GM12878 (cell line): ENCODE data around the gene KLHL25. TPM values are rescaled to one million over a fixed set of nuclear protein-coding genes. Genes with fewer than 3 reads are reported as not detected.

Source experiments
- ATAC-seq: fragments of 200-7000 bp; cut with Tn5 transposase; 3 replicates; pipeline ENCODE4 v1.9.1; 2020; ENCODE audit warnings: mild to moderate bottlenecking, moderate library complexity
- BruUV-seq: library from RNA; stranded (reverse); fragments of 400-500 nt; replicated peaks from 2 replicates; lab custom pipeline; 2021; lab: Mats Ljungman, UMichigan
- CTCF ChIA-PET: fragments of 300-600 bp; sonication (Branson Sonifier 250); formaldehyde crosslinking; extraction: SDS; loops from one replicate; lab custom pipeline; 2021; ENCODE audit warnings: inconsistent platforms; lab: Yijun Ruan, JAX
- POLR2A ChIA-PET: fragments of 350-600 bp; formaldehyde crosslinking; extraction: SDS; loops from one replicate; lab custom pipeline; 2021; ENCODE audit warnings: inconsistent platforms; lab: Charles Lee
- RAD21 ChIA-PET: fragments of 300-600 bp; sonication (Branson Sonifier 250); formaldehyde crosslinking; loops from one replicate; lab custom pipeline; 2023; ENCODE audit warnings: antibody characterized with exemption; ENCODE audit not compliant: unreplicated experiment; lab: Charles Lee
- SMC1A ChIA-PET: fragments of 300-600 bp; sonication (Branson Sonifier 250); formaldehyde crosslinking; loops from one replicate; lab custom pipeline; 2023; ENCODE audit not compliant: unreplicated experiment, uncharacterized antibody; lab: Charles Lee
- DNase-seq: peaks from one replicate; pipeline ENCODE4 v3.0.0-alpha.2; 2011; ENCODE audit warnings: low read depth, low spot score
- FAIRE-seq: peaks from 3 replicates; lab custom pipeline; 2011; peaks lifted over from hg19 to GRCh38; lab: Jason Lieb, UNC
- H2AFZ ChIP-seq: 2 replicates; pipeline ENCODE4 v1.6.0; 2011; ENCODE audit warnings: low read depth, low read length, control low read depth; ENCODE audit not compliant: control insufficient read depth
- H3K27ac ChIP-seq: 2 replicates; pipeline ENCODE4 v1.5.1; 2011; ENCODE audit warnings: control low read depth; ENCODE audit not compliant: control insufficient read depth, insufficient read depth
- H3K27me3 ChIP-seq, 2 experiments: replicated peaks in 1 of 2; 2 replicates each; pipeline versions ENCODE4 v1.6.0 to v1.6.1; 2011; ENCODE audit warnings: low read length in 1 of 2; ENCODE audit not compliant: control insufficient read depth in 2 of 2, insufficient read depth in 2 of 2
- H3K36me3 ChIP-seq, 2 experiments: 2 replicates each; pipeline ENCODE4 v1.5.1; 2011; ENCODE audit warnings: low read length in 1 of 2; ENCODE audit not compliant: control insufficient read depth in 2 of 2, insufficient read depth in 2 of 2
- H3K4me1 ChIP-seq: 2 replicates; pipeline ENCODE4 v1.6.1; 2011; ENCODE audit warnings: mild to moderate bottlenecking, low read length, moderate library complexity, mixed read lengths; ENCODE audit not compliant: control insufficient read depth, insufficient read depth
- H3K4me2 ChIP-seq: 2 replicates; pipeline ENCODE4 v1.6.0; 2011; ENCODE audit warnings: control low read depth; ENCODE audit not compliant: control insufficient read depth, insufficient read depth
- H3K4me3 ChIP-seq: fragments of 200-600 bp; sonication (generic); 2 replicates; pipeline ENCODE4 v1.5.1; 2016
- H3K79me2 ChIP-seq: 2 replicates; pipeline ENCODE4 v1.6.0; 2011; ENCODE audit warnings: low read length; ENCODE audit not compliant: control insufficient read depth, insufficient read depth
- H3K9ac ChIP-seq: 2 replicates; pipeline ENCODE4 v1.8.0; 2011; ENCODE audit warnings: low read length, control low read depth, mixed read lengths; ENCODE audit not compliant: control insufficient read depth, insufficient read depth
- H3K9me3 ChIP-seq: replicated peaks from 3 replicates; pipeline ENCODE4 v1.5.1; 2011; ENCODE audit warnings: mild to moderate bottlenecking, low read length; ENCODE audit not compliant: control insufficient read depth, insufficient read depth
- H4K20me1 ChIP-seq: 2 replicates; pipeline ENCODE4 v1.6.0; 2011; ENCODE audit not compliant: control insufficient read depth, insufficient read depth
- CHD4 ChIP-seq: fragments of 200-600 bp; sonication (generic); IDR thresholded peaks from 2 replicates; pipeline ENCODE4 v1.6.1; 2016; ENCODE audit warnings: mild to moderate bottlenecking
- ELK1 ChIP-seq: IDR thresholded peaks from 2 replicates; pipeline ENCODE4 v1.6.1; 2012; ENCODE audit warnings: low read depth, low read length, improper control_type of control experiment
- EZH2 ChIP-seq: IDR thresholded peaks from 2 replicates; pipeline ENCODE4 v1.6.1; 2012; ENCODE audit warnings: low read depth, mild to moderate bottlenecking, control low read depth, inconsistent platforms, low read length, borderline replicate concordance; ENCODE audit not compliant: control insufficient read depth
- FOXK2 ChIP-seq: fragments of 450-650 bp; IDR thresholded peaks from 2 replicates; pipeline ENCODE4 v1.6.1; 2017; ENCODE audit warnings: mild to moderate bottlenecking, moderate library complexity
- HDGF ChIP-seq: fragments of 450-650 bp; IDR thresholded peaks from 2 replicates; pipeline ENCODE4 v1.6.1; 2016; ENCODE audit warnings: antibody characterized with exemption
- IRF3 ChIP-seq: fragments of 450-650 bp; IDR thresholded peaks from 2 replicates; pipeline ENCODE4 v1.6.1; 2014; ENCODE audit warnings: mild to moderate bottlenecking
- JUND ChIP-seq: IDR thresholded peaks from 2 replicates; pipeline ENCODE4 v1.6.1; 2012; ENCODE audit warnings: low read depth, mild to moderate bottlenecking, low read length, improper control_type of control experiment, moderate library complexity
- KDM1A ChIP-seq: fragments of 200-600 bp; sonication (generic); IDR thresholded peaks from 2 replicates; pipeline ENCODE4 v1.6.1; 2016; ENCODE audit warnings: borderline replicate concordance
- MEF2A ChIP-seq: IDR thresholded peaks from 2 replicates; pipeline ENCODE4 v1.6.1; 2011; ENCODE audit warnings: low read depth, mild to moderate bottlenecking, low read length, moderate library complexity; ENCODE audit not compliant: insufficient read depth
- MTA2 ChIP-seq: fragments of 450-650 bp; IDR thresholded peaks from 2 replicates; pipeline ENCODE4 v1.6.1; 2016; ENCODE audit warnings: low read depth, mild to moderate bottlenecking, moderate library complexity
- NR2C1 ChIP-seq: fragments of 450-650 bp; IDR thresholded peaks from 2 replicates; pipeline ENCODE4 v1.6.1; 2017; ENCODE audit warnings: antibody characterized with exemption, mild to moderate bottlenecking, moderate library complexity
- RAD21 ChIP-seq: IDR thresholded peaks from 2 replicates; pipeline ENCODE4 v1.6.1; 2011; ENCODE audit warnings: mild to moderate bottlenecking, low read depth, low read length, moderate library complexity; ENCODE audit not compliant: insufficient read depth
- RAD51 ChIP-seq: fragments of 450-650 bp; IDR thresholded peaks from 2 replicates; pipeline ENCODE4 v1.6.1; 2016; ENCODE audit warnings: moderate library complexity, mild to moderate bottlenecking, inconsistent platforms
- SIX5 ChIP-seq: IDR thresholded peaks from 2 replicates; pipeline ENCODE4 v1.6.1; 2011; ENCODE audit warnings: mild to moderate bottlenecking, low read depth, low read length, moderate library complexity; ENCODE audit not compliant: severe bottlenecking
- SP1 ChIP-seq: IDR thresholded peaks from one replicate; pipeline ENCODE4 v1.6.1; 2011; ENCODE audit warnings: low read depth, low read length
- SRF ChIP-seq, 2 experiments: IDR thresholded peaks; 2 replicates each; pipeline ENCODE4 v1.6.1; 2011; ENCODE audit warnings: low read depth in 2 of 2, low read length in 2 of 2, mild to moderate bottlenecking in 1 of 2, moderate library complexity in 1 of 2
- TAF1 ChIP-seq: IDR thresholded peaks from 2 replicates; pipeline ENCODE4 v1.6.1; 2011; ENCODE audit warnings: mild to moderate bottlenecking, low read depth, low read length, borderline replicate concordance
- TARDBP ChIP-seq: IDR thresholded peaks from 2 replicates; pipeline ENCODE4 v1.6.1; 2016; ENCODE audit warnings: borderline replicate concordance
- WGBS: methylation state at CpG from one replicate; pipeline ENCODE4 v1.1.6; 2016; ENCODE audit warnings: low lambda C conversion rate; ENCODE audit not compliant: insufficient replicate concordance, insufficient coverage; ENCODE audit errors: missing lambda C conversion rate; 5-methylcytosine and 5-hydroxymethylcytosine counted together
- in situ Hi-C: fragments of 300-500 bp; cut with MboI; formaldehyde crosslinking; loops from 9 replicates; pipeline ENCODE4 v1.14.3; 2018; ENCODE audit warnings: mixed read lengths
- intact Hi-C: fragments of 100-400 bp; cut with micrococcal nuclease; formaldehyde crosslinking; loops from one replicate; pipeline ENCODE4 v1.14.2; 2022; ENCODE audit not compliant: unreplicated experiment
- polyA plus RNA-seq, 11 experiments: library from polyadenylated mRNA; depleted of rRNA in 4 of 11; unstranded in 6 of 11; stranded (reverse) in 5 of 11; fragments of >200 nt; fragmentation: Nextera tagmentation in 4 of 11; fragmentation: Illumina TruSeq in 1 of 11; extraction: Ambion mirVana in 4 of 11; extraction: Trizol in 1 of 11; gene quantifications; 1 replicate in 1 of 11; 2 replicates in 10 of 11; pipeline versions ENCODE4 v1.2.1 to v1.2.3, GENCODE V29; 2011 to 2016; ENCODE audit warnings: inconsistent platforms in 2 of 11, missing spikeins in 2 of 11, low read depth in 1 of 11
- total RNA-seq, 4 experiments: library from RNA; depleted of rRNA in 3 of 4; stranded (reverse); fragments of >200 nt in 3 of 4; fragmentation: Illumina TruSeq in 1 of 4; extraction: Trizol in 1 of 4; gene quantifications; 2 replicates each; pipeline versions ENCODE4 v1.2.1 to v1.2.3, GENCODE V29; 2013 to 2021

KLHL25 gene
- total and polyA plus RNA-seq, 10 of the 15 experiments (the other 5 are each of a cell fraction or from before 2014, with no cell fraction given): 0.04 to 3.0 (median 2.1) TPM; not detected in 1

- no peak for FAIRE-seq
- H3K9ac ChIP-seq: no peak overlapping the region
- CTCF ChIA-PET: interaction anchor here (1.4 kb wide), 2 partner anchors 14 to 35 kb away, joined by 3 to 4 read pairs; no protein-coding TSS in a partner anchor
Measured at GRCh38 chr15:85805420-85805819, 10.7 kb upstream of the KLHL25 start.

GRCh38 chr15:85804481-85805170, 9.9 kb upstream of the KLHL25 start:
- ChIA-PET CTCF (interaction anchor here (1.0 to 1.4 kb wide), 2 partner anchors 36 to 474 kb away, joined by 3 read pairs; no protein-coding TSS in a partner anchor), RAD21 (no interaction called here), SMC1A (no interaction called here), POLR2A (no interaction called here)
- ATAC-seq: no peak
- H2AFZ ChIP-seq: no peak overlapping the region
- H3K27ac ChIP-seq: no peak overlapping the region
- intact Hi-C loops: no loop called here
- H3K4me3 ChIP-seq: no peak overlapping the region
- WGBS: 68% methylated on average over 7 of the region's 7 CpGs
- H3K79me2 ChIP-seq: no peaks in the 10 kb centered on the region
- no peaks in the 10 kb centered on the region for H3K9me3 ChIP-seq
- in situ Hi-C loops: no loop called here
- H4K20me1 ChIP-seq: no peaks in the 10 kb centered on the region
- H3K4me2 ChIP-seq: no peak overlapping the region
- no peaks in the 10 kb centered on the region for H3K4me1 ChIP-seq
- no peak overlapping the region for H3K9ac ChIP-seq
- H3K27me3 ChIP-seq: no peaks in the 10 kb centered on the region
- BruUV-seq: no TSS peak
- H3K36me3 ChIP-seq: no peaks in the 10 kb centered on the region
- no peak for DNase-seq
- FAIRE-seq: no peak
- TF ChIP-seq SP1: no peak
- TF ChIP-seq CHD4: no peak
- TF ChIP-seq EZH2: no peak
- TF ChIP-seq ELK1: no peak
- TF ChIP-seq RAD51: no peak
- no peak for TF ChIP-seq IRF3
- no peak for TF ChIP-seq KDM1A
- no peak for TF ChIP-seq FOXK2
- TF ChIP-seq SRF (IDR thresholded peaks at IDR 0.05; ENCODE audit: low read depth in 2 of 2, low read length in 2 of 2): no peak
- TF ChIP-seq TAF1: no peak
- TF ChIP-seq HDGF: no peak
- no peak for TF ChIP-seq RAD21
- no peak for TF ChIP-seq NR2C1
- no peak for TF ChIP-seq JUND
- TF ChIP-seq MEF2A: no peak

More at GRCh38 chr15:85805420-85805819, 10.7 kb upstream of the KLHL25 start:
- ATAC-seq (no peak), DNase-seq (no peak)
- ChIA-PET POLR2A (no interaction called here), RAD21 (no interaction called here), SMC1A (no interaction called here)
- no peaks in the 10 kb centered on the region for H3K79me2 ChIP-seq
- H3K4me1 ChIP-seq: no peaks in the 10 kb centered on the region
- H3K36me3 ChIP-seq: no peaks in the 10 kb centered on the region
- H2AFZ ChIP-seq: no peak overlapping the region
- H3K9me3 ChIP-seq: no peaks in the 10 kb centered on the region
- no peaks in the 10 kb centered on the region for H3K27me3 ChIP-seq
- 48% methylated on average over 3 of the region's 3 CpGs for WGBS
- H3K27ac ChIP-seq: no peak overlapping the region
- in situ Hi-C loops (no loop called here), intact Hi-C loops (no loop called here)
- no peak overlapping the region for H3K4me3 ChIP-seq
- no TSS peak for BruUV-seq
- H3K4me2 ChIP-seq: no peak overlapping the region
- TF ChIP-seq TARDBP (no peak), NR2C1 (no peak), SIX5 (no peak), MTA2 (no peak), SP1 (no peak)
- TF ChIP-seq, all 136 proteins: peak for 0
- no peaks in the 10 kb centered on the region for H4K20me1 ChIP-seq
